HG02678 (cell line): ENCODE measurements around the gene SPPL3.

Experiments
- ATAC-seq: cut with Tn5 transposase; IDR thresholded peaks from one replicate; pipeline ENCODE4 v1.9.1; 2021; ENCODE audit warnings: mild to moderate bottlenecking, moderate library complexity; ENCODE audit not compliant: unreplicated experiment

Gene SPPL3

DNA sequence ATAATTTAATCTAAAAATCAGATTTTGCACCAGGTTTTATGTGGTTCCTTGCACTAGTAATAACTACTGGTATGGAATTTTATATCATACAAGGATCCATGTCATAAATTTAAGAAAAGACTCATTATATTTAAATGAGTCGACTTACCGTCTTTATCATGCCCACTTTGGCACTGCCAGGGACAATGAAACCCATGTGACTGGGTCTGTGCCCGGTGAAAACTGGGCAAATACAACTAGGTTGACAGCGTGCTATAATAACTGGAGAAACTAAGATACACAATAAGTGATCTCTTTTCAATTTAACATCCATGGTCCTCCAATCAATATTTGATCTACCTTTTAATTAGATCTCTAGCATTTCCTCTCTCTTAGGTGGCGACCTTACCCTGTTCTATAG is 114.0 kb downstream of the SPPL3 start:
- no peak for ATAC-seq

DNA sequence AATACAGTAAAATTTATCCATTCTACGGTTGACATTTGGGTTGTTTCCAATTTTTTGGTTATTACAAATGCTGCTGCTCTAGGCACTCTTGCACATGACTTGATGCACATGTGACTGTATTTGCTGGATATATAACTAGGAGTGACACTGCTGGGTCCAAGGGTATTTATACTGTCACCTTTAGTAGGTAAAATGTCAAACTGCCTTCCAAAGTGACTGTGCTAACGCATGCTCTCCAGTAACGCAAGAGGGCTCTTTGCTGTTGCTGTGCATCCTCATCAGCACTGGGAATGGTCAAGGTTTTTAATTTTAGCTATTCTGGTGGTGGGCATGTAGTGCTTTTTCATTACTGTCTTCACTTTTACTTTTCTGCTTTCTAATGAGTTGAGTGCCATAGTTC is 116.3 kb downstream of the SPPL3 start:
- ATAC-seq = no peak

GRCh38 chr12:120784804-120785203 is 119.4 kb downstream of the SPPL3 start:
- no peak for ATAC-seq

DNA sequence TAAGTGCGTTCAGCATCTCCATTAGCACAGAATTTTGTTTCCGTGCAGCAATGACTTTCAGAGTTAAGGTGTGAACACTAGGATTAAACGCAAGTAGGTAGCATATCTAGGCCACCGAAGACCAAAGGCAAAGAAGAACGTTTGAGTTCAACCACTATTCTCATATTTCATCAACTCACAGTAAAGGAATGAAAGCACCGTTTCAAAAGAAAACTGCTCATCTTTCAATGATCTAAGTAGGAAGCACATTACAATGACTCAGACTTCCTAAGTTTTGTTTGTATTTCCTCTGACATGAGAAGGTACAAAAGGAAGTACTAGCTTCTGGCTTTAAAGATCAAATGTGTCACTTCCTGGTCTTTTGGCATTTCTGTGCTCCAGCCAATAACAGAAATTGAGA is 121.0 kb downstream of the SPPL3 start:
- no peak for ATAC-seq

DNA sequence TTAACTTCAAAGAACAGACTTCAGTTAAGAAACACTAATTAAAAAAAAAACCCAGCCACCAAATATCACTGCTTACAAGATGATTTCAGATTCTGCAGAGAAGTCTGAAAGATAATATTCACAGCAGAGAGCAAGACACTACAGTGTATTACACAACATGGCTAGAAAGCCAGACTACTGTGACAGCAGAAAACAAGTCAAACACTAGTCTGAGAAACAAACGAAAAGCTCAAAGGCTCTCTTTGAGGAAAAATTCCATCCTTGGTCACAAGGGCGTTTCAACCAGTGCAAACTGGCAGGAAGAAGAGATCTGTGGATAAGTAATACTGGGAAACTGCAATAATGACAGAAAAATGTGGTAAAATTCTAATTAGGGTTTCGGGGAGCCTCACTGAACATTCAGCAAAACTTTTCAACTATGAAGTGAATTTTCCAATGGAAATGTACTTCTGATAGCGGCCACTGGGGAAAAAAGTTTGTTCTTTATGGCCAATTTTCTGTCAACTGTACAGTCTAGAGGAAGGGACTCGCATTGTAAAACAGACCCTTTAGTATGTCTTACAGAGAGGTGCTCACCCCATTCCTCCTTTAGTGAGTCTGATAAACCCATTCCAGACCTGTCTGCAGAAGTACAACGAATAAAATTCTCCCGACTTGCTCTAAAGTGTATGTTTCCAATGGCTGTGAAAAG is 128.2 kb downstream of the SPPL3 start:
- no peak for ATAC-seq

- no peak for ATAC-seq
These were observed 129.8 kb downstream of the SPPL3 start for GRCh38 chr12:120774169-120774916.

GRCh38 chr12:120771097-120771496 is 133.1 kb downstream of the SPPL3 start:
- no peak for ATAC-seq

GRCh38 chr12:120767071-120768024 is 136.8 kb downstream of the SPPL3 start:
- ATAC-seq = no peak

DNA sequence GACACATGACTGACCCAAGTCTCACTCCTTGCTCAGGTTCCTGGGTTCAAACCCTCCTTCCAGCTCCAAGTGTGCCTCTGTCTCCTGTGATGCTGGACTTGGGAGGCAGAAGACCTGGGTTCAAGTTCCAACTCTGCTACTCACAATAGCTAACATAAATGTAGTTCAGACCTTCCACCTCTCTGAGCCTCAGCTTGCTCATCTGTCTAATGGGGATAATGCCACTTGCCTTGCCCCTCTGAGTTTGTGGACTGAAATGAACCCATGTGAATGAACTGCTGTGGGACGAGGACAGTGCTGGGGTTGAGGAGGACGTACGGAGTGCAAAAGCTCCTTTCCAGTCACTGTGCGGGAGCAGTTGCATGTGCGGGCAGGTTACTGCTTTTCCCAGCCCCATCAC is 137.6 kb downstream of the SPPL3 start:
- ATAC-seq = no peak

DNA sequence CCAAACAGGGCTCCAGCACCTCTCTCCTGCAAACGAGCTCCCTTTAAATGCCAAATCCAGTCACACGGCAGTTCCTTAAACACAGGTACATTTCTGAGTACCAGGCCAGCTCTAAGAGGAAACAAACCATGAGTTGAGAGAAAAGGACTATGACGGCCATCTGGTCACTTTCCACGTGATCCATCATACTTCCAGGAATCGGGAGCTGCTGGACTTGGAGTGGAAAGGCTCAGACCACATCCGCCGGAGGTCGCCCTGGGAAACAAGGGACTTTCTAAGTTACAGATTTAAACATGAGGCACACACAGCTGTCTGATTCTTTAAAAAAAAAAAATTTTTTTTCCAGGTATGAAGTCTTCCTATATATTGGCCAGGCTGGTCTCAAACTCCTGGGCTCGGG is 139.3 kb downstream of the SPPL3 start:
- ATAC-seq = no peak

DNA sequence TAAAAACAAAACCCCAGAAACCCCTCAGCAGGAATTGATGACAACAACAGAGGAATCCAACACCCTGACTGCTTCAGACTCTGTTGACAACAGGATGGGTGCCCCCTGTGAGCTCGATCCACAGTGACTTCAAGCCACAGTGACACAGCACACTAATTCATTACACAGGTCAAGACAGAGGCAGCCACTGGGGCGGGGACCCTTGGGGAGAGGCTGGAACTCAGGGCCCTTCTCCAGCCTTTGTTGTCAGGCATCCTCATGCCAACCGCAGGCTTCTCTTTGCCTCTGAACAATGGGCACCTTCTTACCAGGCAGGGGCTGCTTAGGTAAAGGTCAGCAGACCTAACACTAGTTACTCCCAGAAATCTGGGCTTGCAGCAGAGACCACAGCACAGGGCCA is 140.9 kb downstream of the SPPL3 start:
- ATAC-seq = no peak

- ATAC-seq = no peak
These were observed 142.1 kb downstream of the SPPL3 start for GRCh38 chr12:120762086-120762485.

DNA sequence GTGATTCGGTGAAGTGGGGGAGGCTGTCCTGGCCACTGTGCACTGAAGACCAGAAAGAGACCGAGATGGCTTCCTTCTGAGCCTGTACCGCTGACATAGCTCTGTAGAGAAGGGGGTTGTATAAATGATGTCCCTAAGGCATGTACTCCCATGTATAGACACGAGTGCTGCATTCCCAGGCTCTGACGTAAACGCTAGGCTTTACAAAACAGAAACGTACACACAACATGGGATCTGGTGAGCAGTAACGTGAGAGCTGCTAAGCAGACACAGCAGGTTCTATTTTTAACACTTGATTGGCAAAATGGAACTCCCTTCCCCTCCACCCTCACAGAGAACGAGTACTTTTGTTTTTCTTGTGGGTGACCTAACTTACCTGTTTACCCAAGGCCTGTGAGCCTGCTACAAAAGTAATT is 142.6 kb downstream of the SPPL3 start:
- ATAC-seq = no peak

DNA sequence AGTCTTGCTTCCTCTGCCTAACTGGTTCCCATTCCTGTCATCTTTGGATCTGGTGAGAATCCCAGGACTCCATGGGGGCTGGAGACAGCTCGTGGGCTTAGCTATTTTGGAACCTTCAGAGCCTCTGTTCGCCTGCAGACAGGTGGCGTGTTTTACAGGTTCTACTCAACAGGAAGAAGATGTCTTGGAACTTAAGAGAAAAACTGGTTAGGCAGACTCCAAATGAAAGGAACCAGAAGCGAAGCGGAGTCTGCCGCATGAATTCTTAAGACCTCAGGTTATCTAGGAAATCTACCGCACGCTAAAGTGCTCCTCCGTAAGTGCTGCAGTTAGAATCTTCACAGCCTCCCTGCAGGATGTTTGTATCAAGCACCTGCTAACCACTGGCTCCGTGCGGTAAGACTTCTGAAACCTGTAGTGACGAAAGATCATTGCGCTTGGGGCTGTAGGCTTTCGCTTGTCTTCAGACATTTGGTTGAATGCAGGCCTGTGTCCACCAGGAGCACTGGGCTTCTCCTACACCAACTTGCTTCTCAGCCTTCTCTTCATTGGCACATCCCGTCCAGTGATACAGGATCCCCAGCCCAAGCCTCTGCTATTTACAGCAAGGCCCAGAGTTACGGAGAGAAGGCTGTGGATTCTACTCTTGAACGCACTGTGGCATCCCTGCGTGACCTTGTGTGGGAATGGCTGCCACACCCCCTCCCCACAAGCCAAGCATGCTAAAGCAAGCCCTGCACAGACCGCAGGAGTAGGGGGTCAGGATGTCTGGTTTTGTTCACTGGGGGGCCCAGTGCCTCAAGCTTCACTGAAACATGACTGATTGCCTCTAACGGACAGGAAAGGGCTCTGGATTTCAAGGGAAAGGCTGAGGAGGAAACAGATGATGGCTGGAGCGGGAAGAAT is 143.6 kb downstream of the SPPL3 start:
- ATAC-seq = no peak

- no peak for ATAC-seq
These were observed 144.4 kb downstream of the SPPL3 start for GRCh38 chr12:120759591-120760348.

- ATAC-seq = no peak
These were observed 145.2 kb downstream of the SPPL3 start for GRCh38 chr12:120758798-120759590.

DNA sequence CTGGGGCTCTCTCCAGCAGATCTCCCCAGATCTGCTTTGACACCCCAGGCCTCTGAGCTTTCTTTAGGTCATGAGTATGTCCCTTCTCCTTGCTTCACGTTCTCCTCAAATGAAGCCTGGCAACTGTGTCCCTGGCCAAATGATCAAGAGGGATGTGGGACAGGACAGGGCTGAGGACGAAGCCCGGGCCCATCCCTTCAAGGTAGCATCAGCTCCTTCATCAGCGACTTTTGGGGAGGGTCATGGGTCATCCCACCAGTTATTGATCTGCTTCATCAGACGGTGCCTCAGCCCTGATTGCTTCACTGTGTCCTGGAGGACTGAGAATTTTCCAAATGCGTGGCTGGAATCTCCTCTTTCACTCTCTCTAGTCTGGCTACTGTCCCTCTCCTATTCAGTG is 146.2 kb downstream of the SPPL3 start:
- no peak for ATAC-seq

DNA sequence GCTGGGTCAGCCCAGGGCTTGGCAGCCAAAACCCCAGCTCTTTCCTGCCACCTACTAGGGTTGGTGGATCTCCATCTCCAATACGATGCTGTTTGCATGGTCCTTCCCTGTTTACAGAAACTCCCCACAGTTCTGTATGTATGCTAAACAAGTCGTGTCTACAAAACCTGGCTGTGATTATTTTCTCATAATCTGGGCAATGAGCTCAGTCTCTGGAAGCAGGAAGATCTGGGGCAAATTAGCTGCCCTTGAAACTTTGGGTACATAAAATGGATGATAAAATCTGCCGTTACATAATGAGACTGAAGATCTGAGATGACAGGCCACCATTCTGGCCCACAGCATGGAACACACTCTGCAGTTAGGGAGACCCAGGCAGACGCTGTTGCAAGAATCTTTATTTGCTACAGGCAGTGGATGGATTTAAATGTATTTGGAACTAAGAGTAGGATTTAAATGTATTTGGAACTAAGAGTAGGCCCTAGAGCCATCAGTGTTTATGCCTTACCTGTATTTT is 146.9 kb downstream of the SPPL3 start:
- no peak for ATAC-seq

DNA sequence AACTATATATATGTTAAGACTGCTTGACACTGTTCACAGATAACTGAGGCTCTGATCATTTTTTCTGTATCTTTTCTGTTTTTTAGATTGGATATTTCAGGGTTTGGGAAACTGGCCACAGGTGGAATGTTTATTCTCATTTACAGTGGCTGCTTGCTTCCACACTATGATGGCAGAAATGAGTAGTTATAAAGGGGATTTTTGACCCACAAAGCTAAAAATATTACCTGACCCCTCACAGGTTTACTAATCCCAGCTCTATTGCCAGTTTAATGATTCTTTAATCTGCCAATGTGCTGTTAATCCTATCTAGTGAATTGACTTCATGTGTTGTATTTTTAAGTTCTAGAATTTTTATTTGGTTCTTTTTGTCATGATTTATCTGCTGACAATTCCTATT is 148.9 kb downstream of the SPPL3 start:
- no peak for ATAC-seq
